ENCODE measurements around the gene IL22RA2.

Gene IL22RA2

DNA sequence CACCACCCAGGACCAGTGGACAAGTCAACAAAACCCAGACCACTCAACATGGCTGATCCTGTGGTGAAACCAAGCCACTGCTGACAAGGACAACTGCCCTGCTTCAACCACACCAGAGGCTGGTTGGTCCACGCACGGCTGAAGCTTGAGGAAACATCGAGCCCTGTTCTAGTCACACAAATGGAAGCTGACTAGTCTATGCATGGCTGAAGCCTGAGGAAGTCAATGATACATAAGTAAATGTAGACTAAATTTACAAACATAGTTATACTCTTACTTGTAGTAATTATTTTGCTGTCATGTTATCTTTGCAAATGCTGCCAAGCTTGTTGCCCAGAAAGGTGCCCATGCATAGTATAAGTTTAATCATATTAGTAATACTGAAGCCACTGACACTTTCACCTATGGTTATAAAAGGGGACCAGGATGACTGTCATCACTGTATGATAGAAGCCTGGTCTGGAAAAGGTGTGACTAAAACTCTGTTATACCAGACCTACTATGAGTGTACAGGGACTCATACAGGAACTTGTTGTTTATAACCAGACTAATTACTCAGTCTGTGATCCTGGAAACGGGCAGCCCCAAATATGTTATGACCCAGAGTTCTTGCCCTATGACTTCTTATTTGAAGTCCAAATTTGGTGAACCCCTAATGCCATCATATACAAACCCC lies 5.6 kb downstream of the IL22RA2 start:
- H3K27me3 Mint-ChIP-seq = no peaks in the 10 kb centered on the region
- H3K36me3 Mint-ChIP-seq = peaks cover 8 to 29% of the 10 kb centered on the region in 2 donors
- ATAC-seq (replicated peaks) = peak; percentile 25 to 38
- H3K4me3 Mint-ChIP-seq = no peak overlapping the region
- peaks cover 20 to 30% of the 10 kb centered on the region in 2 donors for H3K9me3 Mint-ChIP-seq
- DNase-seq = no peak
- peaks cover 47 to 75% of the 10 kb centered on the region in 2 donors for H3K4me1 Mint-ChIP-seq
- H3K27ac Mint-ChIP-seq = peak overlapping the region; percentile 84

DNA sequence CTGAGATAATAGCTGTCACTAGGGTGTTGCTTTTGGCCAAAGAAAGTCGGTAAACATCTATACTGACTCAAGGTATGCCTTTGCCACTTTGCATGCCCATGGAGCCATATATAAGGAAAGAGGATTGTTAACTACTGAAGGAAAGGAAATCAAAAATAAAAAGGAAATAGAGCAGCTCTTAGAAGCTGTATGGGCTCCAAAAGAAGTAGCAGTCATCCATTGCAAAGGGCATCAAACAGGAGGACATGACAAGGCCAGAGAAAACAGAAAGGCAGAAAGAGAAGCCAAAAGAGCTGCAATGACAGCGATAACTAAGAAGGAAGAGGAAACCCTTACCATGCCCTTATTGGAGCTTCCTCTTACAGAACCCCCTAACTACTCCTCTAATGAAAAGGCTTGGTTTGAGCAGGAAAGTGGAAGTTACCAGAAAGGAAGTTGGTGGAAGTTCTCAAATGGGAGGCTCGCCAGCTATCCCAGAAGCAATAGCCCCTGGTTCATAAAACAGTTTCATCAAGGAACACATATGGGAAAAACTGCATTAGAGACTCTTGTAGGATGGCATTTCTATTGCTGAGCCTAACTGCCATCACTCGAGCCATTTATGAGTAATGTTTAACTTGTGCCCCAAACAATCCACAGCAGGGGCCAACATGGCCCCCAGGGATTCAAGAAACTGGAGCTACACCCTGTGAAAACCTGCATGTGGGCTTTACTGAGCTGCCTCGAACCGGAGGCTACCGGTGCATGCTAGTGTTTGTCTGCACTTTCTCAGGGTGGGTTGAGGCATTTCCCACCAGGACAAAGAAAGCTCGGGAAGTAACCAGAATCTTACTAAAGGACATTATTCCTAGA lies 7.0 kb downstream of the IL22RA2 start:
- Mint-ChIP-seq H3K36me3 (peaks cover 8 to 29% of the 10 kb centered on the region in 2 donors), H3K27me3 (no peaks in the 10 kb centered on the region), H3K4me3 (peak overlapping the region in 1 of 2 donors; percentile 30), H3K27ac (peak overlapping the region; percentile 78), H3K4me1 (peaks cover 38 to 72% of the 10 kb centered on the region in 2 donors), H3K9me3 (peaks cover 20 to 30% of the 10 kb centered on the region in 2 donors)
- DNase-seq = no peak
- ATAC-seq (replicated peaks) = peak in 1 of 2 donors; percentile 27

DNA sequence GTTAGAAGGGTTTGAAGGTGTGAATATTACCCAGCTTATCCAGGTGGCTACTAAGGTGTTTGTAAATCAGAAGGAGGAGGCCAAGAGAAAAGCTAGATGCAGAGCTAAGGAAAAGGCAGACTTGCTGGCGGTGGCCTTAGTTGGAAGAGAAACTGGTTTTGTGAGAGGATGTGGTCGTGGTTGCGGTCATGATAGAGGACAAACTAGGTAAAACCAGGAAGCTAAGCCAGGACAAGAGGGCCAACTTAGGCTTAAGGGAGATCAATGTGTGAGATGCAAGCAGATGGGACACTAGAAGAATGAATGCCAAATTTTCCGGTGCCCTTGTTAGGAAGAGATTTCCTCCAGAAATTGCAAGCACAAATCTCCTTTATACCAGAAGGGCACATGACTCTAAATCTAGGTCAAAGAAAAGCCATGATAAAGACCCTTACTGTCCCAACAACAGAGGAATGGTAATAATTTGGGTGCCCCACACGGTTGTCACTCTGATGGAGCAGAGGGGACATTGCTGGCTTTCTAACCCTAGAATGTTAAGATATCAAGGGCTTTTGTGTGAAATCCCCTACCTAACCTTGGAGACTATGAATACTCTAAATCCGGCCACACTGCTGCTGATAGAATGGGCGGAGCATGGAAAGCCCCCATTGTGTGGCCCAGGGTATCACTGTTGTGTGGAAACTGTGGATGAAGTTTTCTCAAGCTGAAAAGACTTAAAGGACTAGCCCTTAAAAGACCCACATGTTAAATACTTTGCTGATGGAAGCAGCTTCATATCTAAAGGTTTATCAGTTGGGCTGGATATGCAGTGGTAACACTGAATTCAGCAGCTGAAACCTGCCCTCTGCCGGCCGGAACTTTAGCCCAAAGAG lies 7.8 kb downstream of the IL22RA2 start:
- peaks cover 8 to 29% of the 10 kb centered on the region in 2 donors for H3K36me3 Mint-ChIP-seq
- ATAC-seq (replicated peaks) (peak; percentile 54 to 61), DNase-seq (no peak)
- H3K4me1 Mint-ChIP-seq = peaks cover 30 to 70% of the 10 kb centered on the region in 2 donors
- peak overlapping the region in 1 of 2 donors; percentile 30 for H3K4me3 Mint-ChIP-seq
- peak overlapping the region; percentile 78 for H3K27ac Mint-ChIP-seq
- no peaks in the 10 kb centered on the region for H3K27me3 Mint-ChIP-seq
- peaks cover 20 to 30% of the 10 kb centered on the region in 2 donors for H3K9me3 Mint-ChIP-seq

DNA sequence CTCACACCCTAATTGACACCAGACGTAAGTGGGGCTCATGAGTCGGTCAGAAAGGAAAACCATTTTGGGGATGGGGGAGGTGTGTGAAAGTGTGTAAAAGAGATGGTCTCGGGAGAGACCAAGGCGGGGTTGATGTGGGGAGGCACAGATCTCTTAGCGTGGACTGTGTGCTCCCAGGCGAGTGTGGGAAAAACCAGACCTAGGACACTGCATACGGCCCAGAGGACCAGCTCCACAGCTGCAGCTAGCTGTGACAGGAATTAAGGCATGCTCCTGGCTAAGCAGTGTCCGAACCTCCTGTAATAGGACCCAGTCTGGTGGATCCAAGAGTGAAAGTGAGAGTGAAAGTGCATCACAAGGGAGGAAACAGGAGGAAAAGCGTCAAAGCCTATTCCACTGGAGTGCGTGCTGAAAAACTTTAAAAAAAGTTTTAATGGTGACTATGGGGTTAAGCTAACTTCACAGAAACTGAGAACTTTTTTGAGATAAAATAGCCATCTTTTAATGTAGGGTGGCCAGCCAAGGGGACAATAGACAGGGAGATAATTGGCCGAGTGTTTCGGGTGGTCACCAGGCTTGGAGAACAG lies 9.6 kb downstream of the IL22RA2 start:
- no peak overlapping the region for H3K4me3 Mint-ChIP-seq
- H3K4me1 Mint-ChIP-seq = peaks cover 23 to 54% of the 10 kb centered on the region in 2 donors
- no peaks in the 10 kb centered on the region for H3K27me3 Mint-ChIP-seq
- peaks cover 16 to 22% of the 10 kb centered on the region in 2 donors for H3K9me3 Mint-ChIP-seq
- no peak for DNase-seq
- H3K27ac Mint-ChIP-seq = peak overlapping the region; percentile 28
- no peak for ATAC-seq (replicated peaks)
- peaks cover 6 to 20% of the 10 kb centered on the region in 2 donors for H3K36me3 Mint-ChIP-seq

DNA sequence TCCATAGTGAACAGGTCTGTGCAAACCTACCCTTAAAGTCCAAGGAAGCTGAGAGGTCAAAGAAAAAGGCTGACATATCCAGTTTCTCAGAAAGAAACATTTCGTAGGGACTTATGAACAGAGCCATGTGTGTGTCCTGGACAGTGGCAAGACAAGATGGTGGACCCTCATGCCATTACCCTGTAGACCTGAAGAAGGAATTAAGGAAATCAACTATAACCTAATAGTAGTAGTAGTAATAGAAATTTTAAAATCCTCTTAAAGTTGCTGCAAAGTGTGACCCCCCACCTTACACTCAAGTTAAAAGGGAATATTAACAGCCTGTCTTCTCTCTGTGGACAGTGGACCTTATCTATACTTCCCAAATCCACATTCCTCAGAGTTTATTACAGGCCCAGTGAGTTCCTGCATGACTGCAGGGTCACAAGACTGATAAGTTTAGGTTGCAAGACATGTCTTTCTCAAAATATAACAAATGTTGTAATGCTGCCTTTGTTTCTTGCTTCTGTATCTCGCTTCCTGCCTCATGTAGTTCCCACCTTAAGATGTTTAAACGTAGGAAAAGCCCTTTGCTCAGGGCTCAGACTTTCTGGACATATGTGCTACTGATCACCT lies 10.6 kb downstream of the IL22RA2 start:
- no peak overlapping the region for H3K4me3 Mint-ChIP-seq
- DNase-seq = no peak
- H3K36me3 Mint-ChIP-seq = peaks cover 6 to 20% of the 10 kb centered on the region in 2 donors

DNA sequence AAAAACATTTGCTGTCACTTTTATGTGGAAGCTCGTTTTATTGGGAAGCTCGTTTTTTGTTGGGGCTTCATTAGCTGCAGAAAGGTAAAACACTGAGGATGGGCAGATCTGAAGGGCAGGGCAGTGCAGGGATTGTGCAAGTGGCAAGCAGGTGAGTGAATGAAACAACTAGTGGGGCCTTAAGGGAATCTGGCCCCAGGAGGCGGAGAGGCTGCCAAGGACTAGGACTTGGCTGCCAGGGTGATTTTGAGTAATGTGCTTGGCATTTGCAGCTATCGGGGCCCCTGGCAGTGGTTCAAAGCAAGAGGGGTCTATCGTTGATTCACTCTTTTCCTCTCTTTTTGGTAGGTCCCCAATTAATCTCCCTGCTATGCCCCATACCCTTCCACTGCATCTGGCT lies 11.5 kb downstream of the IL22RA2 start:
- Mint-ChIP-seq H3K27ac (no peak overlapping the region), H3K27me3 (no peaks in the 10 kb centered on the region)

More for the DNA sequence above, 10.6 kb downstream of the IL22RA2 start:
- Mint-ChIP-seq H3K9me3 (peaks cover 16 to 22% of the 10 kb centered on the region in 2 donors), H3K27ac (no peak overlapping the region), H3K4me1 (peaks cover 24 to 52% of the 10 kb centered on the region in 2 donors), H3K27me3 (no peaks in the 10 kb centered on the region)
- no peak for ATAC-seq (replicated peaks)

DNA sequence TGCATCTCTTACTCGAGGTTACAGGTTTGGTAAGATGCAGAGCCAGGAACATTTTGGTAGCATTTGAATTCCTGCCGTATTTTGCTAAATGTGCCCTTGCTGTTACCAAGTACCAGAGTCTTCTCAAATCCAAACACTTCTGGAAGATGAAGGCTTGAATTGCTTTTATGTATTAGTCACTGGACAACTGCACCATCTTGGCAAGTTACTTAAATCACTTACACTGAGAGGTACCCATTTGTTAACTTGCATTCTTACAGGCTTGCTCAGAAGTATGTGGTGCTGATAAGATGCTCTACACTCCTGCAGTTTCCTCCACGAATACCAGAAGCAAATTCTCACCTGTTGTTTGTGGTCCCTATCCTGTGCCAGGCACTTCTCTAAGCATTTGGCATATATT lies 12.7 kb downstream of the IL22RA2 start:
- H3K27me3 Mint-ChIP-seq = no peaks in the 10 kb centered on the region
- H3K4me1 Mint-ChIP-seq = peaks cover 21 to 45% of the 10 kb centered on the region in 2 donors
- no peak for DNase-seq
- H3K4me3 Mint-ChIP-seq = no peak overlapping the region
- peaks cover 6 to 15% of the 10 kb centered on the region in 2 donors for H3K36me3 Mint-ChIP-seq
- H3K27ac Mint-ChIP-seq = no peak overlapping the region
- ATAC-seq (replicated peaks) = no peak
- H3K9me3 Mint-ChIP-seq = peaks cover 11 to 12% of the 10 kb centered on the region in 2 donors

More for the DNA sequence above, 11.5 kb downstream of the IL22RA2 start:
- Mint-ChIP-seq H3K4me1 (peaks cover 18 to 45% of the 10 kb centered on the region in 2 donors), H3K4me3 (no peak overlapping the region), H3K36me3 (peaks cover 6 to 20% of the 10 kb centered on the region in 2 donors), H3K9me3 (peaks cover 15 to 17% of the 10 kb centered on the region in 2 donors)
- DNase-seq (no peak), ATAC-seq (replicated peaks) (no peak)

DNA sequence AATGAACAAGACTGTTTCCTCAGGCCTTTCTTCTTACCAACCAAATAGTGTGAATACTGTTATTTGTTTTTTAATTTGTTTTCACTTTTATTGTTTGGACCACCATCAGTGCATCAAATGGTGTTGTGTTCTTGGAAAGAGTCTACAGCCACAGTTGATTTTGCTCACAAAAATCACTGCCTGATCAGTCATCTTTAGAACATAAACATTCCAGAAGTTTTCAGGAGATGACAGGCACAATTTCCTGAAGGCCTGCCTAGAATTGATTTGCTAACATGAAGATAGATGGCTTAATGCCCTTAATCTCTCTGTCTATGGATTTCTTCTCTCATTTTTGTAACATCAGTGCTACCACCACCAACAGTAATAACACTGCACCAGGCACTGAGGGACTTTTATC lies 13.5 kb downstream of the IL22RA2 start:
- Mint-ChIP-seq H3K4me1 (peaks cover 18 to 45% of the 10 kb centered on the region in 2 donors), H3K27ac (no peak overlapping the region), H3K9me3 (peaks cover 9 to 11% of the 10 kb centered on the region in 2 donors), H3K36me3 (peaks cover 5 to 15% of the 10 kb centered on the region in 2 donors), H3K27me3 (no peaks in the 10 kb centered on the region), H3K4me3 (no peak overlapping the region)
- DNase-seq (no peak), ATAC-seq (replicated peaks) (no peak)

DNA sequence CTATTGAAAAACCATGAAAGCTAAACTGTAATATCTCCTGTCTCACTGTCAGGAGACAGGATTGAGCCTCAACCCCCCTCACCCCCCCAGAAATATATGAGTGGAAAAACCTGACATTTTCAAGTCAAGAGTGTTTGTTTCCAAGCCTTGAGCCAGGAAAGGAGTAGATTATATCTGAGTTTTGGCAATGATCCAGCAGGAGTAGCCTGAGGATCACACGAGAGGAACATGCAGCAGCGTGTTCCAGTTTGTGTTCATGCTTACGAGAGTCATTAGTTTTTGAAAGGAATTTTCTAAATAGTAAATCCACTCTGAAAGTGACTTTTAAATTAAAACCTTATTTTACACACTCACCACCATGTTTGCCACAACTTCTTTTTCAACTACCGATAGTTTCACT lies 15.8 kb downstream of the IL22RA2 start:
- ATAC-seq (replicated peaks) (no peak), DNase-seq (no peak)
- Mint-ChIP-seq H3K9me3 (no peaks in the 10 kb centered on the region), H3K27ac (no peak overlapping the region), H3K4me3 (no peak overlapping the region), H3K27me3 (no peaks in the 10 kb centered on the region), H3K4me1 (peaks cover 15 to 47% of the 10 kb centered on the region in 2 donors), H3K36me3 (no peaks in the 10 kb centered on the region)

DNA sequence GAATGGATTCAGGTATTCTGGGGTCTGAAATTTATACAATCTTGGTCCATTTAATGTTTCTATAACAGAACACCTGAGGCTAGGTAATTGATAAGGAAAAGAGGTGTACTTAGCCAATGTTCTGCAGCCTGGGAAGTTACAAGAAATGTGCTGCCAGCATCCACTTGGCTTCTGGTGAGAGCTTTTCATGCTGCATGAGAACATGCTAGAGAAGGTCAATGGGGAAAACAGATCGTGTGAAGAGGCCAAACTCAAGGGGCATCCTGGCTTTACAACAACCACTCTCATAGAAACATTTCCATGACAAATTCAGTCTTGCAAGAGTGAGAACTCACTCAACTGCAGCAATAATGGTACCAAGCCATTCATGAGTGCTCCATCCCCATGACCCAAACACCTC lies 16.8 kb downstream of the IL22RA2 start:
- peaks cover 0 to 1% of the 10 kb centered on the region in 2 donors for H3K9me3 Mint-ChIP-seq
- no peaks in the 10 kb centered on the region for H3K36me3 Mint-ChIP-seq
- H3K4me1 Mint-ChIP-seq = peaks cover 15 to 38% of the 10 kb centered on the region in 2 donors
- no peak overlapping the region for H3K27ac Mint-ChIP-seq
- ATAC-seq (replicated peaks) (no peak), DNase-seq (no peak)
- H3K4me3 Mint-ChIP-seq = no peak overlapping the region
- no peaks in the 10 kb centered on the region for H3K27me3 Mint-ChIP-seq

DNA sequence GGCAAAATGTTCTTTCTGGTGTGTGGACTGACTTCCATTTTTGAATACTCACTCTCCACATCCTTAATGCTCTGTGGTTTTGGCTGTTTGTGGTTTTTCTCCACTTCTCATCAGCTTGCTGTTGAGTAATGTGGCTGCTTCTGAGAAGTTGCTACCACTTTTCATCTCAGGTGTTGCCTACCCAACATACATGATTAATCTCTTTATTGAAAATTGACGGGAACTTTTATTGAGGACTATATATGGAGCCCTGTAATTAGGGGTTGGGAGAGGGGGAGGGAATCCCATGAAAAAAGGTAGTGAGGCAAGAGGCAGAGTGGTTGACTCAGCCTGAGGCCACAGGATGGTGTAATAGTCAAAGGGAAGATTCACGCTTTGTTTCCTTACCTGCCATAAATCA lies 17.6 kb downstream of the IL22RA2 start:
- H3K9me3 Mint-ChIP-seq = peaks cover 0 to 1% of the 10 kb centered on the region in 2 donors
- DNase-seq (no peak), ATAC-seq (replicated peaks) (peak; percentile 88 to 95)
- no peaks in the 10 kb centered on the region for H3K27me3 Mint-ChIP-seq
- peaks cover 15 to 35% of the 10 kb centered on the region in 2 donors for H3K4me1 Mint-ChIP-seq
- peak overlapping the region; percentile 27 for H3K27ac Mint-ChIP-seq
- H3K4me3 Mint-ChIP-seq = peak overlapping the region; percentile 12 to 43
- peaks cover 0 to 1% of the 10 kb centered on the region in 2 donors for H3K36me3 Mint-ChIP-seq

DNA sequence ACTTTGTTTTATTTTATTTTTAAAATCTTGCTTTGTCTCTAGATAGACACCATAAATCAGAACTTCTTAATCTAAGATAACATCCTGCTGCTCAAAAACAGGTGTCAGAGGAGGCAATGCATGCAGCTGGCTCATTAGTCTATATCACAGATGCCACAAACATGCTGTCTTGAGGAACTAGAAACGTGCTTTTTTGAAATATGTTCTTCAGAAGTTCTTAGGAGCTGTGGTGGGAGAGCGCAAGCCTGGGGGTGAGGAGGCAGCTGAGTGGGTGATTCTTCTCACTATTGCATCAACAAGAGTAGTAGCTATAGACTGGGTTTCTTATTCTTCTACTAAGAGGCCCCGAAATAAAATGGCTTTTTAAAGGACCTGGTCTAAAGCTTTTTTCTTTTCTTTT lies 23.4 kb downstream of the IL22RA2 start:
- Mint-ChIP-seq H3K27ac (no peak overlapping the region), H3K9me3 (peaks cover 0 to 1% of the 10 kb centered on the region in 2 donors), H3K36me3 (peaks cover 0 to 1% of the 10 kb centered on the region in 2 donors), H3K27me3 (no peaks in the 10 kb centered on the region), H3K4me3 (no peak overlapping the region), H3K4me1 (peaks cover 13 to 34% of the 10 kb centered on the region in 2 donors)
- DNase-seq (no peak), ATAC-seq (replicated peaks) (peak; percentile 92 to 99)

DNA sequence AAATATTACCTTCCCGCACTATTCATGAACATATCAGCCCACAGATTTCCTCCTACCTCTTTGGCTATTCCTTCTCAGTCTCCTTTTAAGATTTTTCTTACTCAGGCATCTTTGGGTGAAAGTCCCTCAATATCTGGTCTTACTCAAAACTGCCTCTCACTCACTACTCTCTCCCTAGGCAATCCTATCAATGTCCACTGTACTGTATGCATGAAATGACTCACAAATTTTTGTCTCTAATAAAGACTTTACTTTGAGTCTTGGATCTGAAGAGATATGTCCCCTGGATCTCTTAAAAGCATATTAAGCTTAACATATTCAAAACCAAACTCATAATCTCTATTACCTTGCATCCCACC lies 24.4 kb downstream of the IL22RA2 start:
- peaks cover 13 to 29% of the 10 kb centered on the region in 2 donors for H3K4me1 Mint-ChIP-seq
- no peak overlapping the region for H3K27ac Mint-ChIP-seq
- H3K36me3 Mint-ChIP-seq = peaks cover 0 to 1% of the 10 kb centered on the region in 2 donors
- ATAC-seq (replicated peaks) (no peak), DNase-seq (no peak)
- H3K27me3 Mint-ChIP-seq = no peaks in the 10 kb centered on the region
- peaks cover 0 to 1% of the 10 kb centered on the region in 2 donors for H3K9me3 Mint-ChIP-seq
- no peak overlapping the region for H3K4me3 Mint-ChIP-seq
